Peyer's patch (tissue), 4 donors: Measurements from ENCODE around the gene IL21R. TPM values are rescaled to one million over a fixed set of nuclear protein-coding genes. Genes with fewer than 3 reads are reported as not detected.

Experiments used
- DNase-seq, 3 donors: peaks; one replicate each; pipeline ENCODE4 v3.0.0-alpha.2; 2017 to 2019
- H3K27ac ChIP-seq, 4 donors: fragments of 200-600 bp; sonication (generic); one replicate each; pipeline ENCODE4 v1.5.1; 2016 to 2019
- H3K27me3 ChIP-seq, 2 donors: fragments of 200-600 bp; sonication (generic); one replicate each; pipeline ENCODE4 v1.5.1; 2019
- H3K36me3 ChIP-seq, 3 donors: fragments of 200-600 bp; sonication (generic); one replicate each; pipeline ENCODE4 v1.5.1; 2016 to 2019
- H3K4me1 ChIP-seq, 4 donors: fragments of 200-600 bp; sonication (generic); one replicate each; pipeline ENCODE4 v1.5.1; 2016 to 2019
- H3K4me3 ChIP-seq, 4 donors: fragments of 200-600 bp; sonication (generic); 1 replicate in 3 of 4; 2 replicates in 1 of 4; pipeline ENCODE4 v1.5.1; 2016 to 2019; ENCODE audit warnings: mild to moderate bottlenecking in 1 of 4
- H3K9me3 ChIP-seq, 4 donors: fragments of 200-600 bp; sonication (generic); one replicate each; pipeline ENCODE4 v1.5.1; 2016 to 2019; ENCODE audit warnings: mild to moderate bottlenecking in 1 of 4
- POLR2A ChIP-seq, 2 donors: fragments of 450-650 bp; IDR thresholded peaks; one replicate each; pipeline ENCODE4 v1.5.1; 2017; ENCODE audit warnings: antibody characterized with exemption in 2 of 2, mild to moderate bottlenecking in 2 of 2, moderate library complexity in 2 of 2
- total RNA-seq, 4 donors: library from RNA; depleted of rRNA; stranded (reverse); fragments of >200 nt; gene quantifications; one replicate each; pipeline ENCODE4 v1.1.0, GENCODE V29; 2016
- TF ChIP-seq, protein P1 (sequence below), 6 experiments: fragments of 450-650 bp in 4 of 6; fragments of 200-600 bp in 2 of 6; sonication (generic) in 1 of 6; IDR thresholded peaks; one replicate each; pipeline ENCODE4 v1.5.1; 2017 to 2019; ENCODE audit warnings: antibody characterized with exemption in 6 of 6, mild to moderate bottlenecking in 3 of 6, moderate library complexity in 1 of 6

The IL21R gene
- total RNA-seq, 4 donors from 2014 or later = 0.18 to 4.1 (median 1.3) TPM; not detected in 1

- H3K36me3 ChIP-seq = no peaks in the 10 kb centered on the region
- H3K27ac ChIP-seq = no peak overlapping the region
- H3K27me3 ChIP-seq = no peaks in the 10 kb centered on the region
- DNase-seq = peak in 1 of 3 donors; percentile 6
- peaks cover 0 to 3% (median 0%) of the 10 kb centered on the region in 4 donors for H3K9me3 ChIP-seq
- H3K4me1 ChIP-seq = peaks cover 0 to 1% (median 0%) of the 10 kb centered on the region in 4 donors
- no peak overlapping the region for H3K4me3 ChIP-seq
- TF ChIP-seq, protein P1, sequence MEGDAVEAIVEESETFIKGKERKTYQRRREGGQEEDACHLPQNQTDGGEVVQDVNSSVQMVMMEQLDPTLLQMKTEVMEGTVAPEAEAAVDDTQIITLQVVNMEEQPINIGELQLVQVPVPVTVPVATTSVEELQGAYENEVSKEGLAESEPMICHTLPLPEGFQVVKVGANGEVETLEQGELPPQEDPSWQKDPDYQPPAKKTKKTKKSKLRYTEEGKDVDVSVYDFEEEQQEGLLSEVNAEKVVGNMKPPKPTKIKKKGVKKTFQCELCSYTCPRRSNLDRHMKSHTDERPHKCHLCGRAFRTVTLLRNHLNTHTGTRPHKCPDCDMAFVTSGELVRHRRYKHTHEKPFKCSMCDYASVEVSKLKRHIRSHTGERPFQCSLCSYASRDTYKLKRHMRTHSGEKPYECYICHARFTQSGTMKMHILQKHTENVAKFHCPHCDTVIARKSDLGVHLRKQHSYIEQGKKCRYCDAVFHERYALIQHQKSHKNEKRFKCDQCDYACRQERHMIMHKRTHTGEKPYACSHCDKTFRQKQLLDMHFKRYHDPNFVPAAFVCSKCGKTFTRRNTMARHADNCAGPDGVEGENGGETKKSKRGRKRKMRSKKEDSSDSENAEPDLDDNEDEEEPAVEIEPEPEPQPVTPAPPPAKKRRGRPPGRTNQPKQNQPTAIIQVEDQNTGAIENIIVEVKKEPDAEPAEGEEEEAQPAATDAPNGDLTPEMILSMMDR (IDR thresholded peaks at IDR 0.05) = no peak
- TF ChIP-seq POLR2A (IDR thresholded peaks at IDR 0.05) = no peak
Measured at GRCh38 chr16:27424772-27425498, 23.0 kb downstream of the IL21R start.

GRCh38 chr16:27425961-27426360, 24.0 kb downstream of the IL21R start:
- no peaks in the 10 kb centered on the region for H3K36me3 ChIP-seq
- DNase-seq = no peak
- TF ChIP-seq, protein P1 (IDR thresholded peaks at IDR 0.05) = no peak
- no peak for TF ChIP-seq POLR2A (IDR thresholded peaks at IDR 0.05)
- H3K4me3 ChIP-seq = no peak overlapping the region
- peaks cover 0 to 4% (median 0%) of the 10 kb centered on the region in 4 donors for H3K4me1 ChIP-seq
- peaks cover 0 to 3% (median 0%) of the 10 kb centered on the region in 4 donors for H3K9me3 ChIP-seq
- H3K27me3 ChIP-seq = no peaks in the 10 kb centered on the region
- peak overlapping the region in 1 of 4 donors; percentile 18 for H3K27ac ChIP-seq

DNA sequence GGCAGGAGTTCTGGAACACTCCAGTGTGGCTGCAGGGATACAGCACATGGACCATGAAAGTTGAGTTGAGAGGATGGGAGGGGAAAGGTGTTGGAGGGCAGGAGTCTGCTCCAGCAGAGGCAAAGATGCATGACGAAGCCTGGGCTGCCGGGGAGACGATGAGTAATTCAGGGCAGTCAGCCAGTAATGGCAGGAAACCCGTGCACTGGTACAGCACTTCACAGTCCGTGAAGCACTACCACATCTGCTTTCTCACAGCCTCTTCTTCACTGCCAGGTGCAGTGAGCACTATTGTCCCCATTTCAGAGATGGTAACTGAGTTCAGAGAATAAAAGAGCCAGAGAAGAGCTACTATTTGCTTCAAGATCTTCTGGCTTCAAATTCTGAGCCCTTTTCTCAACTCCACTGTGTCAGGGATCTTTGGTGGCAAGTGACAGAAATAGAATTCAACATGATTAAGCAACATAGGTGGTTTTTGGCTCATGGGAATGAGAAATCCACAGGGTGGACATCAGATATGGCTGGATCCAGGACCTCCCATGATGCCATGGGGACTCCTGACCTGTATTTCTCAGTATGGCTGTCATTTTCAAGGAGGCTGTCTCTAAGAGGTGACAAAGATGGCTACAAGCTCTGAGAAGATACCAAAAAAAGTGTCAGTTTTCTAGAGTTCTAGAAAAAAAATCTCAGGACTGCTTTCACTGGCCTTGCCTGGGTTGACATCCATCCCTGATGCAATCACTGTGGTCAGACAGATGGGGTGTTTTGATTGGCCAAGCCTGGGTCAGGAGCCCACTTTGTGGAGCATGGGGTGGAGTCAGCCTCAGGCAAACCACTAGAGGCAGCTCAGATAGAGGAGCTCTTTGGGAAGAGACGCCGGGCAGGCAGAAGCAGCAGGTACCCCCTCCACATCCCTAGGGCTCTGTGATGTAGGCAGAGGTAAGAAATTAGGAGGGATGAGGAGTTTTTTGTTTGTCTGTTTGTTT, 24.7 kb downstream of the IL21R start:
- Histone ChIP-seq H3K4me3 (no peak overlapping the region), H3K27me3 (no peaks in the 10 kb centered on the region), H3K9me3 (peaks cover 0 to 3% (median 0%) of the 10 kb centered on the region in 4 donors), H3K4me1 (peaks cover 0 to 4% (median 0%) of the 10 kb centered on the region in 4 donors), H3K36me3 (no peaks in the 10 kb centered on the region), H3K27ac (peak overlapping the region in 1 of 4 donors; percentile 18)
- peak in 2 of 3 donors; percentile 83 to 84 for DNase-seq
- TF ChIP-seq POLR2A (IDR thresholded peaks at IDR 0.05) = no peak
- TF ChIP-seq, protein P1 (IDR thresholded peaks at IDR 0.05) = no peak

DNA sequence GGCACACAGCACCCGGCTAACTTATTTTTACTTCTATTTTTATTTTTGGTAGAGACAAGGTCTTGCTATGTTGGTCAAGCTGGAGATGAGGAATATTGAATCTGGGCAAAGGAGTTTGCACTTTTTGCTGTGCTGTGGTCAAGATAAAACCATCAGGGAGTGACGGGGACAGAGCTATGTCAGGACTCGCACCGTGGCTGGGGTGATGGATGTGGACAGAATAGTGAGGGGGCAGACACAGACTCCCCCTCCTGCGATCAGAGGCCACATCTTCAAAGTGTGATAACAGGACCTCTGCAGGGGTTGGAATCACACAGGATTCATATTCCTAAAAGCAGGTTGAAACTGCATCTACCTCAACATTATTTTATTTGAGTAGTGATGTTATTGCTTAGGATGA, 25.6 kb downstream of the IL21R start:
- no peaks in the 10 kb centered on the region for H3K36me3 ChIP-seq
- DNase-seq = no peak
- TF ChIP-seq, protein P1 (IDR thresholded peaks at IDR 0.05) = no peak
- TF ChIP-seq POLR2A (IDR thresholded peaks at IDR 0.05) = no peak

GRCh38 chr16:27428026-27428785, 26.2 kb downstream of the IL21R start:
- no peak overlapping the region for H3K4me3 ChIP-seq
- H3K4me1 ChIP-seq = peaks cover 0 to 4% (median 0%) of the 10 kb centered on the region in 4 donors
- TF ChIP-seq POLR2A (IDR thresholded peaks at IDR 0.05) = no peak
- TF ChIP-seq, protein P1 (IDR thresholded peaks at IDR 0.05) = no peak
- DNase-seq = peak in 1 of 3 donors; percentile 43
- no peaks in the 10 kb centered on the region for H3K27me3 ChIP-seq
- no peaks in the 10 kb centered on the region for H3K9me3 ChIP-seq
- no peak overlapping the region for H3K27ac ChIP-seq
- H3K36me3 ChIP-seq = no peaks in the 10 kb centered on the region

More for the DNA sequence above, 25.6 kb downstream of the IL21R start:
- Histone ChIP-seq H3K4me3 (no peak overlapping the region), H3K27me3 (no peaks in the 10 kb centered on the region), H3K9me3 (peaks cover 0 to 3% (median 0%) of the 10 kb centered on the region in 4 donors), H3K4me1 (peaks cover 0 to 4% (median 0%) of the 10 kb centered on the region in 4 donors), H3K27ac (peak overlapping the region in 1 of 4 donors; percentile 15)
